WERI-Rb-1 (cell line): ENCODE results near the gene TSPAN31.

ENCODE experiments used
- DNase-seq: peaks from one replicate; pipeline ENCODE4 v3.0.0-alpha.2; 2020
- H3K27ac ChIP-seq: fragments of 250-450 bp; sonication (Bioruptor Pico); 2 replicates; pipeline ENCODE4 v1.5.1; 2020; ENCODE audit warnings: mild to moderate bottlenecking, moderate library complexity
- H3K27me3 ChIP-seq: fragments of 250-450 bp; sonication (Bioruptor Pico); 2 replicates; pipeline ENCODE4 v1.5.1; 2021; ENCODE audit warnings: mild to moderate bottlenecking, low read depth, moderate library complexity; ENCODE audit not compliant: insufficient read depth, severe bottlenecking
- H3K36me3 ChIP-seq: fragments of 250-450 bp; sonication (Bioruptor Pico); 2 replicates; pipeline ENCODE4 v1.5.1; 2020; ENCODE audit warnings: mild to moderate bottlenecking, moderate library complexity
- H3K4me3 ChIP-seq: 2 replicates; pipeline ENCODE4 v1.5.1; 2011; ENCODE audit warnings: low read depth, mild to moderate bottlenecking, control low read depth, low read length
- H3K9me3 ChIP-seq: fragments of 250-450 bp; sonication (Bioruptor Pico); 2 replicates; pipeline ENCODE4 v1.5.1; 2021; ENCODE audit warnings: mild to moderate bottlenecking, moderate library complexity; ENCODE audit not compliant: severe bottlenecking
- CTCF ChIP-seq: IDR thresholded peaks from 2 replicates; pipeline ENCODE4 v1.5.1; 2011; ENCODE audit warnings: low read depth, mild to moderate bottlenecking, control low read depth, inconsistent platforms, low read length

TSPAN31 gene

GRCh38 chr12:57716305-57716704, 28.5 kb upstream of the TSPAN31 start:
- peaks cover 37% of the 10 kb centered on the region for H3K36me3 ChIP-seq
- no peaks in the 10 kb centered on the region for H3K9me3 ChIP-seq
- no peak for TF ChIP-seq CTCF
- no peak overlapping the region for H3K4me3 ChIP-seq
- H3K27me3 ChIP-seq: no peaks in the 10 kb centered on the region
- no peak overlapping the region for H3K27ac ChIP-seq
- no peak for DNase-seq

GRCh38 chr12:57717131-57717530, 27.7 kb upstream of the TSPAN31 start:
- H3K27ac ChIP-seq: no peak overlapping the region
- peaks cover 43% of the 10 kb centered on the region for H3K36me3 ChIP-seq
- DNase-seq: no peak
- H3K27me3 ChIP-seq: no peaks in the 10 kb centered on the region
- H3K9me3 ChIP-seq: no peaks in the 10 kb centered on the region
- no peak for TF ChIP-seq CTCF
- H3K4me3 ChIP-seq: no peak overlapping the region

GRCh38 chr12:57717846-57718640, 26.8 kb upstream of the TSPAN31 start:
- Histone ChIP-seq H3K4me3 (no peak overlapping the region), H3K27ac (no peak overlapping the region), H3K27me3 (no peaks in the 10 kb centered on the region), H3K9me3 (no peaks in the 10 kb centered on the region), H3K36me3 (peaks cover 43% of the 10 kb centered on the region)
- TF ChIP-seq CTCF: no peak
- no peak for DNase-seq

GRCh38 chr12:57718641-57719528, 26.0 kb upstream of the TSPAN31 start:
- TF ChIP-seq CTCF: no peak
- no peak overlapping the region for H3K4me3 ChIP-seq
- peaks cover 43% of the 10 kb centered on the region for H3K36me3 ChIP-seq
- no peak for DNase-seq
- no peak overlapping the region for H3K27ac ChIP-seq
- H3K9me3 ChIP-seq: no peaks in the 10 kb centered on the region
- H3K27me3 ChIP-seq: no peaks in the 10 kb centered on the region

GRCh38 chr12:57719777-57720605, 24.8 kb upstream of the TSPAN31 start:
- Histone ChIP-seq H3K9me3 (no peaks in the 10 kb centered on the region), H3K27me3 (no peaks in the 10 kb centered on the region), H3K36me3 (peaks cover 43% of the 10 kb centered on the region), H3K27ac (no peak overlapping the region), H3K4me3 (no peak overlapping the region)
- no peak for DNase-seq
- TF ChIP-seq CTCF: no peak
